PFSK-1 (cell line): ENCODE measurements around the gene SERPINA9.

ENCODE experiments used
- FOXP2 ChIP-seq: optimal IDR thresholded peaks from 2 replicates; pipeline ENCODE3; 2011; ENCODE audit warnings: borderline replicate concordance, control low read depth, inconsistent platforms; ENCODE audit not compliant: insufficient read depth; ENCODE audit errors: extremely low read length, extremely low read depth
- POLR2AphosphoS5 ChIP-seq: IDR thresholded peaks from 2 replicates; pipeline ENCODE4 v1.6.1; 2012; ENCODE audit warnings: low read depth, mild to moderate bottlenecking, control low read depth, low read length, moderate library complexity
- REST ChIP-seq, 2 experiments: IDR thresholded peaks; 2 replicates each; pipeline versions ENCODE4 v1.6.1 to v1.8.0; 2011 to 2012; ENCODE audit warnings: low read depth in 2 of 2, low read length in 2 of 2, control low read depth in 1 of 2, inconsistent platforms in 1 of 2, mild to moderate bottlenecking in 1 of 2, moderate library complexity in 1 of 2; ENCODE audit not compliant: insufficient read depth in 1 of 2
- TAF1 ChIP-seq: IDR thresholded peaks from 2 replicates; pipeline ENCODE4 v1.6.1; 2012; ENCODE audit warnings: low read length, control low read depth, borderline replicate concordance; ENCODE audit not compliant: insufficient read depth

GRCh38 chr14:94483729-94484275 lies 7.8 kb upstream of the SERPINA9 start:
- no peak for TF ChIP-seq TAF1
- no peak for TF ChIP-seq FOXP2
- no peak for TF ChIP-seq REST (IDR thresholded peaks at IDR 0.05; ENCODE audit: insufficient read depth in 1 of 2, low read depth in 2 of 2, low read length in 2 of 2)
- TF ChIP-seq POLR2AphosphoS5: no peak
